ENCODE measurements around the gene OTOGL.

OTOGL gene

DNA sequence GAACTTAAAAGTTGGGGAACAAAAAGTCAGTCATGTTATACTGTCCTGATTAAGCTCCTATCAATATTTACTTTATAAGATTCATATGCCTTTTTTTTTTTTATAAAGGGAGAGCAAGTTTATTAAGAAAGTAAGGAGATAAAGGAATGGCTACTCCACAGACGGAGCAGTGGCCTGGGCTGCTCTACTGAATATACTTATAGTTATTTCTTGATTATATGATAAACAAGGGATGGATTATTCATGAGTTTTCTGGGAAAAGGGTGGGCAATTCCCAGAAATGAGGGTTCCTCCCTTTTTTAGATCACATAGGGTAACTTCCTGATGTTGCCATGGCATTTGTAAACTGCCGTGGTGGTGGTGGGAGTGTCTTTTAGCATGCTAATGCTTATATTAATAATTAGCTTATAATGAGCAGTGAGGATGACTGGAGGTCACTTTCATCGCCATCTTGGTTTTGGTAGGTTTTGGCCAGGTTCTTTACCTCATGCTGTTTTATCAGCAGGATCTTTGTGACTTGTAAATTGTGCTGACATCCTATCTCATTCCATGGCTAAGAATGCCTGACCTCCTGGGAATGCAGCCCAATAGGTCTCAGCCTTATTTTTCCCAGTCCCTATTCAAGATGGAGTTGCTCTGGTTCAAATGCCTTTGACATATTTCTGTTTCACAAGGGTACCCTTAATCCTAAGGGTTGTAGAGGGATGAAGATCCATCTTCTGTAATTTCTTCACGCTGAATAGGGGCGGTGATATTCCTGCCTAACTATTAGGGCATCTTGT lies 73.9 kb downstream of the OTOGL start:
- no peak for ATAC-seq
- no peak for TF ChIP-seq ZFP30 (CRISPR knock-in tag; IDR thresholded peaks at IDR 0.05)
- TF ChIP-seq OSR1 (CRISPR knock-in tag; IDR thresholded peaks at IDR 0.05) = no peak
- TF ChIP-seq ESRRG (CRISPR knock-in tag; IDR thresholded peaks at IDR 0.05) = no peak
- TF ChIP-seq ZC3H10 (CRISPR knock-in tag; IDR thresholded peaks at IDR 0.05) = no peak
- TF ChIP-seq TOX (CRISPR knock-in tag; IDR thresholded peaks at IDR 0.05; ENCODE audit: borderline replicate concordance) = no peak
- no peak for TF ChIP-seq ZNF565 (CRISPR knock-in tag; conservative IDR thresholded peaks at IDR 0.05; ENCODE audit: low read depth)
- TF ChIP-seq, protein P1, sequence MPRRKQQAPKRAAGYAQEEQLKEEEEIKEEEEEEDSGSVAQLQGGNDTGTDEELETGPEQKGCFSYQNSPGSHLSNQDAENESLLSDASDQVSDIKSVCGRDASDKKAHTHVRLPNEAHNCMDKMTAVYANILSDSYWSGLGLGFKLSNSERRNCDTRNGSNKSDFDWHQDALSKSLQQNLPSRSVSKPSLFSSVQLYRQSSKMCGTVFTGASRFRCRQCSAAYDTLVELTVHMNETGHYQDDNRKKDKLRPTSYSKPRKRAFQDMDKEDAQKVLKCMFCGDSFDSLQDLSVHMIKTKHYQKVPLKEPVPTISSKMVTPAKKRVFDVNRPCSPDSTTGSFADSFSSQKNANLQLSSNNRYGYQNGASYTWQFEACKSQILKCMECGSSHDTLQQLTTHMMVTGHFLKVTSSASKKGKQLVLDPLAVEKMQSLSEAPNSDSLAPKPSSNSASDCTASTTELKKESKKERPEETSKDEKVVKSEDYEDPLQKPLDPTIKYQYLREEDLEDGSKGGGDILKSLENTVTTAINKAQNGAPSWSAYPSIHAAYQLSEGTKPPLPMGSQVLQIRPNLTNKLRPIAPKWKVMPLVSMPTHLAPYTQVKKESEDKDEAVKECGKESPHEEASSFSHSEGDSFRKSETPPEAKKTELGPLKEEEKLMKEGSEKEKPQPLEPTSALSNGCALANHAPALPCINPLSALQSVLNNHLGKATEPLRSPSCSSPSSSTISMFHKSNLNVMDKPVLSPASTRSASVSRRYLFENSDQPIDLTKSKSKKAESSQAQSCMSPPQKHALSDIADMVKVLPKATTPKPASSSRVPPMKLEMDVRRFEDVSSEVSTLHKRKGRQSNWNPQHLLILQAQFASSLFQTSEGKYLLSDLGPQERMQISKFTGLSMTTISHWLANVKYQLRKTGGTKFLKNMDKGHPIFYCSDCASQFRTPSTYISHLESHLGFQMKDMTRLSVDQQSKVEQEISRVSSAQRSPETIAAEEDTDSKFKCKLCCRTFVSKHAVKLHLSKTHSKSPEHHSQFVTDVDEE (CRISPR knock-in tag; IDR thresholded peaks at IDR 0.05) = no peak
- no peak for TF ChIP-seq ZNF8 (CRISPR knock-in tag; IDR thresholded peaks at IDR 0.05)
- TF ChIP-seq ARNTL (CRISPR knock-in tag; IDR thresholded peaks at IDR 0.05; ENCODE audit: borderline replicate concordance, low read depth) = no peak
- TF ChIP-seq PPARA (CRISPR knock-in tag; IDR thresholded peaks at IDR 0.05; ENCODE audit: borderline replicate concordance) = no peak
- no peak for TF ChIP-seq ZNF70 (CRISPR knock-in tag; IDR thresholded peaks at IDR 0.05)
- TF ChIP-seq, protein P2, sequence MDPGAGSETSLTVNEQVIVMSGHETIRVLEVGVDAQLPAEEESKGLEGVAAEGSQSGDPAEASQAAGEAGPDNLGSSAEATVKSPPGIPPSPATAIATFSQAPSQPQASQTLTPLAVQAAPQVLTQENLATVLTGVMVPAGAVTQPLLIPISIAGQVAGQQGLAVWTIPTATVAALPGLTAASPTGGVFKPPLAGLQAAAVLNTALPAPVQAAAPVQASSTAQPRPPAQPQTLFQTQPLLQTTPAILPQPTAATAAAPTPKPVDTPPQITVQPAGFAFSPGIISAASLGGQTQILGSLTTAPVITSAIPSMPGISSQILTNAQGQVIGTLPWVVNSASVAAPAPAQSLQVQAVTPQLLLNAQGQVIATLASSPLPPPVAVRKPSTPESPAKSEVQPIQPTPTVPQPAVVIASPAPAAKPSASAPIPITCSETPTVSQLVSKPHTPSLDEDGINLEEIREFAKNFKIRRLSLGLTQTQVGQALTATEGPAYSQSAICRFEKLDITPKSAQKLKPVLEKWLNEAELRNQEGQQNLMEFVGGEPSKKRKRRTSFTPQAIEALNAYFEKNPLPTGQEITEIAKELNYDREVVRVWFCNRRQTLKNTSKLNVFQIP (CRISPR knock-in tag; IDR thresholded peaks at IDR 0.05; ENCODE audit: borderline replicate concordance, low read depth) = no peak
- TF ChIP-seq ZFP3 (CRISPR knock-in tag; IDR thresholded peaks at IDR 0.05) = no peak
- no peak for TF ChIP-seq SNAI2 (CRISPR knock-in tag; IDR thresholded peaks at IDR 0.05)
- no peak for TF ChIP-seq GLIS3 (CRISPR knock-in tag; IDR thresholded peaks at IDR 0.05)
- TF ChIP-seq, protein P3, sequence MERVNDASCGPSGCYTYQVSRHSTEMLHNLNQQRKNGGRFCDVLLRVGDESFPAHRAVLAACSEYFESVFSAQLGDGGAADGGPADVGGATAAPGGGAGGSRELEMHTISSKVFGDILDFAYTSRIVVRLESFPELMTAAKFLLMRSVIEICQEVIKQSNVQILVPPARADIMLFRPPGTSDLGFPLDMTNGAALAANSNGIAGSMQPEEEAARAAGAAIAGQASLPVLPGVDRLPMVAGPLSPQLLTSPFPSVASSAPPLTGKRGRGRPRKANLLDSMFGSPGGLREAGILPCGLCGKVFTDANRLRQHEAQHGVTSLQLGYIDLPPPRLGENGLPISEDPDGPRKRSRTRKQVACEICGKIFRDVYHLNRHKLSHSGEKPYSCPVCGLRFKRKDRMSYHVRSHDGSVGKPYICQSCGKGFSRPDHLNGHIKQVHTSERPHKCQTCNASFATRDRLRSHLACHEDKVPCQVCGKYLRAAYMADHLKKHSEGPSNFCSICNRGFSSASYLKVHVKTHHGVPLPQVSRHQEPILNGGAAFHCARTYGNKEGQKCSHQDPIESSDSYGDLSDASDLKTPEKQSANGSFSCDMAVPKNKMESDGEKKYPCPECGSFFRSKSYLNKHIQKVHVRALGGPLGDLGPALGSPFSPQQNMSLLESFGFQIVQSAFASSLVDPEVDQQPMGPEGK (CRISPR knock-in tag; IDR thresholded peaks at IDR 0.05; ENCODE audit: borderline replicate concordance) = no peak
- TF ChIP-seq CSDC2 (CRISPR knock-in tag; IDR thresholded peaks at IDR 0.05) = no peak
- TF ChIP-seq, protein P4, sequence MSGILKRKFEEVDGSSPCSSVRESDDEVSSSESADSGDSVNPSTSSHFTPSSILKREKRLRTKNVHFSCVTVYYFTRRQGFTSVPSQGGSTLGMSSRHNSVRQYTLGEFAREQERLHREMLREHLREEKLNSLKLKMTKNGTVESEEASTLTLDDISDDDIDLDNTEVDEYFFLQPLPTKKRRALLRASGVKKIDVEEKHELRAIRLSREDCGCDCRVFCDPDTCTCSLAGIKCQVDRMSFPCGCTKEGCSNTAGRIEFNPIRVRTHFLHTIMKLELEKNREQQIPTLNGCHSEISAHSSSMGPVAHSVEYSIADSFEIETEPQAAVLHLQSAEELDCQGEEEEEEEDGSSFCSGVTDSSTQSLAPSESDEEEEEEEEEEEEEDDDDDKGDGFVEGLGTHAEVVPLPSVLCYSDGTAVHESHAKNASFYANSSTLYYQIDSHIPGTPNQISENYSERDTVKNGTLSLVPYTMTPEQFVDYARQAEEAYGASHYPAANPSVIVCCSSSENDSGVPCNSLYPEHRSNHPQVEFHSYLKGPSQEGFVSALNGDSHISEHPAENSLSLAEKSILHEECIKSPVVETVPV (CRISPR knock-in tag; IDR thresholded peaks at IDR 0.05) = no peak

DNA sequence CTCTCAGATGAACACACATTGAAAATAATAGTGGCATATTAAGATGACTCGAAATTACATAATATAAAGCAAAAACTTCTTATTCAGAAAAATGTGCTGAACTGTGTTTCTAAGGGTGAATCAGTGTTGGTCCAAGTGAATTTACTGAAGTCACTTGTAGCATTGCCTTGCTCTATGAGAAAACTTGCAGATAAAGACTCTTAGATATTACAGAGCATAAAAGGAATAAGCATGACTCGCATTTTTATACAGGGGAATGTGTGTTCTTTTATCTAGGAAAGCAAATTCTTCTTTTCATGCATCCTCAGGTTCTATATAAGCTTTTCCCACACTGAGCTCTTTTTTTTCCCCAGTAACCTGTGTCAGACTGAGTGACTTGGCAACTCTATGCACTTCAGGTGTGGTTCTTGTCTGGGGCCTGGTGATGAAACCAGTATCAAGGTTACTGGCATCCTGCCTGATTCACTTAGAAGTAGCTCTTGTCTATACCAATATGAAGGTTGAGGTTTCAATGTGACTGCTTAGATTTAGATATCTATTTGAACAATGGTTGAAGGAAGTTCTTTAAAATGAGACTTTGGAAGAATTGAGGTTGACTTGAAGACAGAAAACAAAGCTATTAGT lies 76.1 kb downstream of the OTOGL start:
- ATAC-seq = no peak
- TF ChIP-seq BACH2 (CRISPR knock-in tag; IDR thresholded peaks at IDR 0.05; ENCODE audit: borderline replicate concordance) (no peak), ZC3H10 (CRISPR knock-in tag; IDR thresholded peaks at IDR 0.05) (no peak), ISL1 (CRISPR knock-in tag; IDR thresholded peaks at IDR 0.05) (no peak), ZFP30 (CRISPR knock-in tag; IDR thresholded peaks at IDR 0.05) (no peak), RARB (CRISPR knock-in tag; IDR thresholded peaks at IDR 0.05) (no peak), TCF4 (CRISPR knock-in tag; IDR thresholded peaks at IDR 0.05; ENCODE audit: borderline replicate concordance) (no peak), ESRRG (CRISPR knock-in tag; IDR thresholded peaks at IDR 0.05) (no peak)
- TF ChIP-seq, protein P1 (CRISPR knock-in tag; IDR thresholded peaks at IDR 0.05) = no peak
